ENCODE data around the gene SLC52A3. TPM values are rescaled to one million over a fixed set of nuclear protein-coding genes. Genes with fewer than 3 reads are reported as not detected.

SLC52A3 gene
- total and polyA plus RNA-seq, 2 donors = 1.9 to 2.8 TPM

- H3K27ac ChIP-seq (ENCODE audit: low read depth) = no peak overlapping the region
- DNase-seq (ENCODE audit: extremely low spot score) = no peak
- H3K4me1 ChIP-seq (ENCODE audit: insufficient read depth) = no peaks in the 10 kb centered on the region
- H3K4me3 ChIP-seq (ENCODE audit: low read depth, low read length) = no peak overlapping the region
- no peaks in the 10 kb centered on the region for H3K36me3 ChIP-seq (ENCODE audit: insufficient read depth)
- 65% methylated on average over 3 of the region's 3 CpGs for WGBS
Measured at GRCh38 chr20:779771-780170, 11.5 kb upstream of the SLC52A3 start.

DNA sequence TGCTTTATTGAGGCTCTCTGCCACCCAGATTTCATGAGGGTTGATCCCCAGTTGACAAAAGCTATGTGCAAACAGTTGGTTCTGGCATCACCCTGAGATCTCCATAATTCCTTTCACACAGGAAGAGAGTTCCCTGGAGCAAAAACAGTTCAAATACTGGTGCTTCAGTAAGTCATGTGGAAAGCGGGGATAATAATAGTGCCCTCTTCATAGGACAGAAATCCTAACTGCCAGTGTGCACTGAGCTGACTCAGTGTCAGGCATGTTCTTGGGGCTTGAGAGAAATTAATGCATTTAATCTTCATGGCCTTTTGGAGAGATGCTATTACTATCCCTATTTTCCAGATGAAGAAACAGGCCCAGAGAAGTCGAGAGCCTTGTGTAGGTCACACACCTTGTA is 7.9 kb upstream of the SLC52A3 start:
- Histone ChIP-seq H3K36me3 (ENCODE audit: insufficient read depth) (no peaks in the 10 kb centered on the region), H3K4me1 (ENCODE audit: insufficient read depth) (no peaks in the 10 kb centered on the region), H3K27ac (ENCODE audit: low read depth) (no peak overlapping the region), H3K4me3 (ENCODE audit: low read depth, low read length) (no peak overlapping the region)
- DNase-seq (ENCODE audit: extremely low spot score) = no peak
- 82% methylated on average over 2 of the region's 2 CpGs for WGBS

- Histone ChIP-seq H3K27ac (ENCODE audit: low read depth) (no peak overlapping the region), H3K4me1 (ENCODE audit: insufficient read depth) (no peaks in the 10 kb centered on the region), H3K36me3 (ENCODE audit: insufficient read depth) (no peaks in the 10 kb centered on the region), H3K4me3 (ENCODE audit: low read depth, low read length) (no peak overlapping the region)
- 17% methylated on average over 11 of the region's 11 CpGs for WGBS
- no peak for DNase-seq (ENCODE audit: extremely low spot score)
Measured at GRCh38 chr20:775679-776135, 7.4 kb upstream of the SLC52A3 start.

- 72% methylated on average over 5 of the region's 5 CpGs for WGBS
- no peak for DNase-seq (ENCODE audit: extremely low spot score)
Measured at GRCh38 chr20:774660-775057, 6.4 kb upstream of the SLC52A3 start.

DNA sequence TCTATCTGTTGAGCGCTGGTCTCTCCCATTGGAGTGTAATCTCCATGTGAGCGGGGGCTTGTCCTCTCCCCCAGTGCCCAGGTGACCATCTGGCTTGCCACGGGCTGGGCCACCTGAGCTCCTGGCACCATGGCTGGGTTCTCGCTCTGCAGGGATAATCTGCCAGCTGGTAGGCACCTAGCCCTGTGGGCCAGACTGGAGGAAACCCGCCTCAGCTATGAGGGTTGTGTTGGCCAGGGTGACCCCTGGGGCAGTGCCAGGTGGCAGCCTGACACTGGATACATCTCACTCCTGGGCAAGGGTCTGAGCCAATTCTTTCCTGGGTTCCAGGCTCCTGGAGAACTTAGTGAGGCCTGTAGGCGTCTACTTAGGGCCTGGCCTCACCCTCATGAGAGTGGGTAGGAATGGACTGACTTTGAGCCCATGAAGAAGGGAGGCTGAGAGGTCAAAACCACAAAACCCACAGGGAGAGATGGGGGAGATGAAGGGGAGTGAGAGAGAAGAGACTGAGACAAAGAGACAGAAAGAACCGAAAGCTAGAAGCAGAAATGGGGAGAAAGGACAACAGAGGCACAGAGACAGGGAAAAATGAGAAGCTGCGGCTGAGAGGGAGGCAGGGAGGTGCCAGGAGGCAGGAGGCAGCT is 5.8 kb upstream of the SLC52A3 start:
- Histone ChIP-seq H3K4me3 (ENCODE audit: low read depth, low read length) (no peak overlapping the region), H3K27ac (ENCODE audit: low read depth) (no peak overlapping the region), H3K36me3 (ENCODE audit: insufficient read depth) (no peaks in the 10 kb centered on the region), H3K4me1 (ENCODE audit: insufficient read depth) (no peaks in the 10 kb centered on the region)
- no peak for DNase-seq (ENCODE audit: extremely low spot score)
- WGBS = 84% methylated on average over 8 of the region's 8 CpGs

More at GRCh38 chr20:774660-775057, 6.4 kb upstream of the SLC52A3 start:
- Histone ChIP-seq H3K27ac (ENCODE audit: low read depth) (no peak overlapping the region), H3K4me1 (ENCODE audit: insufficient read depth) (no peaks in the 10 kb centered on the region), H3K36me3 (ENCODE audit: insufficient read depth) (no peaks in the 10 kb centered on the region), H3K4me3 (ENCODE audit: low read depth, low read length) (no peak overlapping the region)

DNA sequence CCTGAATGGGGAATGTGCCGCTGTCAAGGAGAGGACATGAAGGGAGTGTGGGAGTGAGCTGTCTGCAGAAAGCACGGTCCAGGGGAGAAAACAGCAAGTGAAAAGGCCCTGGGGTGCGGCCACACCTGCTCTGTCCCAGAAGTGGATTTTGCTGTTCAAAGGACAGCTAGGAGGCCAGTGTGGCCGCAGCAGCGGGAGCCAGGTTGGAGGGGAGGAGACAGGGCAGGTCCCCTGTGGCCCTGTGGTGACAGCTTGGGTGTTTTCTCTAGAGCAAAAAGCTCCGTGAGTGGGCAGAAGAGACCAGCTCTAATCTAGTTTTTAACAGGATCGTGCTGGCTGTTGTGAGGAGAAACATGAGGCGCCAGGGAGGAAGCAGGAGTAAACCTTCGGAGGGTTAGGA is 4.5 kb upstream of the SLC52A3 start:
- Histone ChIP-seq H3K27ac (ENCODE audit: low read depth) (no peak overlapping the region), H3K36me3 (ENCODE audit: insufficient read depth) (no peaks in the 10 kb centered on the region), H3K4me1 (ENCODE audit: insufficient read depth) (no peaks in the 10 kb centered on the region), H3K4me3 (ENCODE audit: low read depth, low read length) (no peak overlapping the region)
- DNase-seq (ENCODE audit: extremely low spot score) = no peak
- 62% methylated on average over 9 of the region's 9 CpGs for WGBS

GRCh38 chr20:771741-772464 is 3.6 kb upstream of the SLC52A3 start:
- 65% methylated on average over 9 of the region's 9 CpGs for WGBS
- Histone ChIP-seq H3K4me1 (ENCODE audit: insufficient read depth) (no peaks in the 10 kb centered on the region), H3K4me3 (ENCODE audit: low read depth, low read length) (no peak overlapping the region), H3K27ac (ENCODE audit: low read depth) (no peak overlapping the region), H3K36me3 (ENCODE audit: insufficient read depth) (no peaks in the 10 kb centered on the region)
- DNase-seq (ENCODE audit: extremely low spot score) = no peak

- no peak overlapping the region for H3K4me3 ChIP-seq (ENCODE audit: low read depth, low read length)
- DNase-seq (ENCODE audit: extremely low spot score) = no peak
- no peak overlapping the region for H3K27ac ChIP-seq (ENCODE audit: low read depth)
- 90% methylated on average over 2 of the region's 2 CpGs for WGBS
- no peaks in the 10 kb centered on the region for H3K4me1 ChIP-seq (ENCODE audit: insufficient read depth)
- H3K36me3 ChIP-seq (ENCODE audit: insufficient read depth) = no peaks in the 10 kb centered on the region
Measured at GRCh38 chr20:770691-771090, 2.4 kb upstream of the SLC52A3 start.

- Histone ChIP-seq H3K4me1 (ENCODE audit: insufficient read depth) (no peaks in the 10 kb centered on the region), H3K27ac (ENCODE audit: low read depth) (no peak overlapping the region), H3K4me3 (ENCODE audit: low read depth, low read length) (no peak overlapping the region), H3K36me3 (ENCODE audit: insufficient read depth) (no peaks in the 10 kb centered on the region)
- WGBS = 86% methylated on average over 1 of the region's 1 CpG
- no peak for DNase-seq (ENCODE audit: extremely low spot score)
Measured at GRCh38 chr20:766906-767305, 1.4 kb downstream of the SLC52A3 start.

DNA sequence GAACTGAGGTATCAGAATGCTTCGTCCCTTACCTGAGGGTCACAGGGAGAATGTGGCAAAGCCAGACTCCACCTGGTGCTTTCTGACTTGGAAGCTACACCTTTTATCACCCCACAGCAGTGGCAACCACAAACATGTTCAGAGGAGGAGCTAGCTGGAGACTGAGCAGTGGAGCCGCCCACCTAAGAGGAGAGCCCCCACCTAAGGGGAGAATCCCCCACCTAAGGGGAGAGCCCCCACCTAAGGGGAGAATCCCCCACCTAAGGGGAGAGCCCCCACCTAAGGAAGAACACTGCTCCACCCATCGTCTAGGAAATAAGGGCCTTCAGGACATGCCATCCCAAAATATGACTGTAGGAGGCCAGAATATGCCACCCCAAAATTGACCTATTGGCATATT is 4.0 kb downstream of the SLC52A3 start:
- no peak overlapping the region for H3K27ac ChIP-seq (ENCODE audit: low read depth)
- 69% methylated on average over 3 of the region's 3 CpGs for WGBS
- no peak for DNase-seq (ENCODE audit: extremely low spot score)
- no peak overlapping the region for H3K4me3 ChIP-seq (ENCODE audit: low read depth, low read length)
- no peaks in the 10 kb centered on the region for H3K36me3 ChIP-seq (ENCODE audit: insufficient read depth)
- H3K4me1 ChIP-seq (ENCODE audit: insufficient read depth) = no peaks in the 10 kb centered on the region

- no peak overlapping the region for H3K4me3 ChIP-seq (ENCODE audit: low read depth, low read length)
- no peaks in the 10 kb centered on the region for H3K36me3 ChIP-seq (ENCODE audit: insufficient read depth)
- WGBS = 82% methylated on average over 24 of the region's 24 CpGs
- DNase-seq (ENCODE audit: extremely low spot score) = no peak
- H3K4me1 ChIP-seq (ENCODE audit: insufficient read depth) = no peaks in the 10 kb centered on the region
- no peak overlapping the region for H3K27ac ChIP-seq (ENCODE audit: low read depth)
Measured at GRCh38 chr20:761418-762381, 6.6 kb downstream of the SLC52A3 start.

- H3K4me3 ChIP-seq (ENCODE audit: low read depth, low read length) = no peak overlapping the region
- DNase-seq (ENCODE audit: extremely low spot score) = no peak
- no peak overlapping the region for H3K27ac ChIP-seq (ENCODE audit: low read depth)
- H3K36me3 ChIP-seq (ENCODE audit: insufficient read depth) = no peaks in the 10 kb centered on the region
- H3K4me1 ChIP-seq (ENCODE audit: insufficient read depth) = no peaks in the 10 kb centered on the region
- 32% methylated on average over 44 of the region's 44 CpGs for WGBS
Measured at GRCh38 chr20:760751-761417, 7.4 kb downstream of the SLC52A3 start.

- H3K27ac ChIP-seq (ENCODE audit: low read depth) = no peak overlapping the region
- H3K4me3 ChIP-seq (ENCODE audit: low read depth, low read length) = no peak overlapping the region
- no peak for DNase-seq (ENCODE audit: extremely low spot score)
- H3K36me3 ChIP-seq (ENCODE audit: insufficient read depth) = no peaks in the 10 kb centered on the region
- WGBS = 64% methylated on average over 3 of the region's 3 CpGs
- H3K4me1 ChIP-seq (ENCODE audit: insufficient read depth) = no peaks in the 10 kb centered on the region
Measured at GRCh38 chr20:757506-757905, 10.8 kb downstream of the SLC52A3 start.
